WTC11 (cell line): ENCODE results near the gene LRRC40.
"Not testable (repeated sequence)": the region's sequence is repeated elsewhere in the genome, so short reads cannot be mapped to it uniquely, and the experiment has no call there.

Experiments used
- FOXP1 ChIP-seq: sonication (generic); formaldehyde crosslinking; IDR thresholded peaks from 2 replicates; pipeline ENCODE4 v1.8.0; 2022; ENCODE audit warnings: missing genetic modification reagents, mild to moderate bottlenecking, moderate library complexity, borderline replicate concordance
- SMAD3 ChIP-seq: sonication (generic); formaldehyde crosslinking; IDR thresholded peaks from 2 replicates; pipeline ENCODE4 v1.8.0; 2022; ENCODE audit warnings: missing genetic modification reagents, mild to moderate bottlenecking, borderline replicate concordance
- TEAD4 ChIP-seq: sonication (generic); formaldehyde crosslinking; IDR thresholded peaks from 2 replicates; pipeline ENCODE4 v1.8.0; 2022; ENCODE audit warnings: mild to moderate bottlenecking, missing genetic modification reagents
- TF ChIP-seq, protein P1 (sequence below): fragments of 200-600 bp; IDR thresholded peaks from 2 replicates; pipeline ENCODE4 v1.8.0; 2022; ENCODE audit warnings: antibody characterized with exemption
- TF ChIP-seq, protein P2 (sequence below): sonication (generic); formaldehyde crosslinking; IDR thresholded peaks from 2 replicates; pipeline ENCODE4 v1.8.1; 2022; ENCODE audit warnings: missing genetic modification reagents, borderline replicate concordance
- TF ChIP-seq, protein P3 (sequence below): sonication (generic); formaldehyde crosslinking; IDR thresholded peaks from 2 replicates; pipeline ENCODE4 v1.8.1; 2022; ENCODE audit warnings: low read depth, missing genetic modification reagents, borderline replicate concordance
- TF ChIP-seq, protein P4 (sequence below): sonication (generic); formaldehyde crosslinking; IDR thresholded peaks from 2 replicates; pipeline ENCODE4 v1.8.0; 2023; ENCODE audit warnings: missing genetic modification reagents, mild to moderate bottlenecking, borderline replicate concordance

DNA sequence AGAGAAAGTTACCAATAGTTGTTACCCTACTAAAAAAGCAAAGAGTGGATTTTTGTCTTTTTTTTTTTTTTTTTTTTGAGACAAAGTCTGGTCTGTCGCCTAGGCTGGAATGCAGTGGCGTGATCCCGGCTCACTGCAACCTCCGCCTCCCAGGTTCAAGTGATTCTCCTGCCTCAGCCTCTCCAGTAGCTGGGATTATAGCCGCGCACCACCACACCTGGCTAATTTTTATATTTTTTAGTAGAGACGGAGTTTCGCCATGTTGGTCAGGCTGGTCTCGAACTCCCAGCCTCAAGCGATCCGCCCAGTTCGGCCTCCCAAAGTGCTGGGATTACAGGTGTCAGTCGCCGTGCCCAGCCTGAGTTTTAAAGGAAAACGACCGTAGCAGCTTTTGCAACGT lies 1.5 kb upstream of the LRRC40 start:
- TF ChIP-seq, protein P1, sequence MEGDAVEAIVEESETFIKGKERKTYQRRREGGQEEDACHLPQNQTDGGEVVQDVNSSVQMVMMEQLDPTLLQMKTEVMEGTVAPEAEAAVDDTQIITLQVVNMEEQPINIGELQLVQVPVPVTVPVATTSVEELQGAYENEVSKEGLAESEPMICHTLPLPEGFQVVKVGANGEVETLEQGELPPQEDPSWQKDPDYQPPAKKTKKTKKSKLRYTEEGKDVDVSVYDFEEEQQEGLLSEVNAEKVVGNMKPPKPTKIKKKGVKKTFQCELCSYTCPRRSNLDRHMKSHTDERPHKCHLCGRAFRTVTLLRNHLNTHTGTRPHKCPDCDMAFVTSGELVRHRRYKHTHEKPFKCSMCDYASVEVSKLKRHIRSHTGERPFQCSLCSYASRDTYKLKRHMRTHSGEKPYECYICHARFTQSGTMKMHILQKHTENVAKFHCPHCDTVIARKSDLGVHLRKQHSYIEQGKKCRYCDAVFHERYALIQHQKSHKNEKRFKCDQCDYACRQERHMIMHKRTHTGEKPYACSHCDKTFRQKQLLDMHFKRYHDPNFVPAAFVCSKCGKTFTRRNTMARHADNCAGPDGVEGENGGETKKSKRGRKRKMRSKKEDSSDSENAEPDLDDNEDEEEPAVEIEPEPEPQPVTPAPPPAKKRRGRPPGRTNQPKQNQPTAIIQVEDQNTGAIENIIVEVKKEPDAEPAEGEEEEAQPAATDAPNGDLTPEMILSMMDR = not testable (repeated sequence)
- not testable (repeated sequence) for TF ChIP-seq SMAD3, FOXP1, TEAD4 (CRISPR knock-in tag)
- TF ChIP-seq, protein P2, sequence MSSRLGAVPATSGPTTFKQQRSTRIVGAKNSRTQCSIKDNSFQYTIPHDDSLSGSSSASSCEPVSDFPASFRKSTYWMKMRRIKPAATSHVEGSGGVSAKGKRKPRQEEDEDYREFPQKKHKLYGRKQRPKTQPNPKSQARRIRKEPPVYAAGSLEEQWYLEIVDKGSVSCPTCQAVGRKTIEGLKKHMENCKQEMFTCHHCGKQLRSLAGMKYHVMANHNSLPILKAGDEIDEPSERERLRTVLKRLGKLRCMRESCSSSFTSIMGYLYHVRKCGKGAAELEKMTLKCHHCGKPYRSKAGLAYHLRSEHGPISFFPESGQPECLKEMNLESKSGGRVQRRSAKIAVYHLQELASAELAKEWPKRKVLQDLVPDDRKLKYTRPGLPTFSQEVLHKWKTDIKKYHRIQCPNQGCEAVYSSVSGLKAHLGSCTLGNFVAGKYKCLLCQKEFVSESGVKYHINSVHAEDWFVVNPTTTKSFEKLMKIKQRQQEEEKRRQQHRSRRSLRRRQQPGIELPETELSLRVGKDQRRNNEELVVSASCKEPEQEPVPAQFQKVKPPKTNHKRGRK (CRISPR knock-in tag) = not testable (repeated sequence)
- TF ChIP-seq, protein P3, sequence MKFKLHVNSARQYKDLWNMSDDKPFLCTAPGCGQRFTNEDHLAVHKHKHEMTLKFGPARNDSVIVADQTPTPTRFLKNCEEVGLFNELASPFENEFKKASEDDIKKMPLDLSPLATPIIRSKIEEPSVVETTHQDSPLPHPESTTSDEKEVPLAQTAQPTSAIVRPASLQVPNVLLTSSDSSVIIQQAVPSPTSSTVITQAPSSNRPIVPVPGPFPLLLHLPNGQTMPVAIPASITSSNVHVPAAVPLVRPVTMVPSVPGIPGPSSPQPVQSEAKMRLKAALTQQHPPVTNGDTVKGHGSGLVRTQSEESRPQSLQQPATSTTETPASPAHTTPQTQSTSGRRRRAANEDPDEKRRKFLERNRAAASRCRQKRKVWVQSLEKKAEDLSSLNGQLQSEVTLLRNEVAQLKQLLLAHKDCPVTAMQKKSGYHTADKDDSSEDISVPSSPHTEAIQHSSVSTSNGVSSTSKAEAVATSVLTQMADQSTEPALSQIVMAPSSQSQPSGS (CRISPR knock-in tag) = not testable (repeated sequence)
- TF ChIP-seq, protein P4, sequence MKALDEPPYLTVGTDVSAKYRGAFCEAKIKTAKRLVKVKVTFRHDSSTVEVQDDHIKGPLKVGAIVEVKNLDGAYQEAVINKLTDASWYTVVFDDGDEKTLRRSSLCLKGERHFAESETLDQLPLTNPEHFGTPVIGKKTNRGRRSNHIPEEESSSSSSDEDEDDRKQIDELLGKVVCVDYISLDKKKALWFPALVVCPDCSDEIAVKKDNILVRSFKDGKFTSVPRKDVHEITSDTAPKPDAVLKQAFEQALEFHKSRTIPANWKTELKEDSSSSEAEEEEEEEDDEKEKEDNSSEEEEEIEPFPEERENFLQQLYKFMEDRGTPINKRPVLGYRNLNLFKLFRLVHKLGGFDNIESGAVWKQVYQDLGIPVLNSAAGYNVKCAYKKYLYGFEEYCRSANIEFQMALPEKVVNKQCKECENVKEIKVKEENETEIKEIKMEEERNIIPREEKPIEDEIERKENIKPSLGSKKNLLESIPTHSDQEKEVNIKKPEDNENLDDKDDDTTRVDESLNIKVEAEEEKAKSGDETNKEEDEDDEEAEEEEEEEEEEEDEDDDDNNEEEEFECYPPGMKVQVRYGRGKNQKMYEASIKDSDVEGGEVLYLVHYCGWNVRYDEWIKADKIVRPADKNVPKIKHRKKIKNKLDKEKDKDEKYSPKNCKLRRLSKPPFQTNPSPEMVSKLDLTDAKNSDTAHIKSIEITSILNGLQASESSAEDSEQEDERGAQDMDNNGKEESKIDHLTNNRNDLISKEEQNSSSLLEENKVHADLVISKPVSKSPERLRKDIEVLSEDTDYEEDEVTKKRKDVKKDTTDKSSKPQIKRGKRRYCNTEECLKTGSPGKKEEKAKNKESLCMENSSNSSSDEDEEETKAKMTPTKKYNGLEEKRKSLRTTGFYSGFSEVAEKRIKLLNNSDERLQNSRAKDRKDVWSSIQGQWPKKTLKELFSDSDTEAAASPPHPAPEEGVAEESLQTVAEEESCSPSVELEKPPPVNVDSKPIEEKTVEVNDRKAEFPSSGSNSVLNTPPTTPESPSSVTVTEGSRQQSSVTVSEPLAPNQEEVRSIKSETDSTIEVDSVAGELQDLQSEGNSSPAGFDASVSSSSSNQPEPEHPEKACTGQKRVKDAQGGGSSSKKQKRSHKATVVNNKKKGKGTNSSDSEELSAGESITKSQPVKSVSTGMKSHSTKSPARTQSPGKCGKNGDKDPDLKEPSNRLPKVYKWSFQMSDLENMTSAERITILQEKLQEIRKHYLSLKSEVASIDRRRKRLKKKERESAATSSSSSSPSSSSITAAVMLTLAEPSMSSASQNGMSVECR (CRISPR knock-in tag) = not testable (repeated sequence)
